OCI-LY3 (cell line): Measurements from ENCODE around the gene MAPKAP1.

Source experiments
- H2AFZ ChIP-seq: fragments of 200-600, 300-600 bp; shearing (Covaris generic); 2 replicates; pipeline ENCODE4 v1.6.0; 2014; ENCODE audit warnings: antibody characterized with exemption, low read depth, low read length
- H3K27ac ChIP-seq: fragments of 200-600, 300-600 bp; sonication (generic); 2 replicates; pipeline ENCODE4 v1.5.1; 2014; ENCODE audit warnings: mild to moderate bottlenecking, low read length, moderate library complexity, mixed read lengths
- H3K27me3 ChIP-seq: fragments of 200-600, 300-600 bp; sonication (generic); 2 replicates; pipeline ENCODE4 v1.6.1; 2014; ENCODE audit warnings: low read depth, low read length, mixed read lengths
- H3K36me3 ChIP-seq: fragments of 200-600, 300-600 bp; sonication (generic); replicated peaks from 2 replicates; pipeline ENCODE3; 2014; ENCODE audit warnings: low read depth, low read length, mixed read lengths
- H3K4me1 ChIP-seq: fragments of 300-600, 200-600 bp; sonication (generic); 2 replicates; pipeline ENCODE4 v1.6.1; 2014; ENCODE audit warnings: low read length, mixed read lengths
- H3K4me2 ChIP-seq: fragments of 200-600, 300-600 bp; sonication (generic); 2 replicates; pipeline ENCODE4 v1.6.1; 2014; ENCODE audit warnings: low read length, mixed read lengths
- H3K4me3 ChIP-seq: fragments of 300-600, 200-600 bp; sonication (generic); 2 replicates; pipeline ENCODE4 v1.5.1; 2014; ENCODE audit warnings: antibody characterized with exemption, mild to moderate bottlenecking, low read length, moderate library complexity
- H3K79me2 ChIP-seq: fragments of 300-600, 200-600 bp; shearing (Covaris generic); 2 replicates; pipeline ENCODE4 v1.6.1; 2014; ENCODE audit warnings: mild to moderate bottlenecking, low read length, mixed read lengths
- H3K9ac ChIP-seq: fragments of 300-600, 200-600 bp; shearing (Covaris generic); 2 replicates; pipeline ENCODE4 v1.6.0; 2014; ENCODE audit warnings: mild to moderate bottlenecking, low read length, moderate library complexity
- H3K9me3 ChIP-seq: fragments of 200-600, 300-600 bp; shearing (Covaris generic); 2 replicates; pipeline ENCODE4 v1.6.1; 2014; ENCODE audit warnings: low read length, mixed read lengths; ENCODE audit not compliant: insufficient read depth
- H4K20me1 ChIP-seq: fragments of 200-600, 300-600 bp; sonication (generic); 2 replicates; pipeline ENCODE4 v1.6.1; 2016; ENCODE audit warnings: low read length, mixed read lengths; ENCODE audit not compliant: insufficient read depth
- CTCF ChIP-seq: fragments of 200-600, 300-600 bp; sonication (generic); IDR thresholded peaks from 2 replicates; pipeline ENCODE4 v1.5.1; 2014; ENCODE audit warnings: antibody characterized with exemption, low read length, low read depth
- EZH2phosphoT487 ChIP-seq: fragments of 200-600 bp; shearing (Covaris generic); IDR thresholded peaks from 2 replicates; pipeline ENCODE4 v1.6.1; 2018; ENCODE audit warnings: antibody characterized with exemption, mixed run types, low read depth

The MAPKAP1 gene

DNA sequence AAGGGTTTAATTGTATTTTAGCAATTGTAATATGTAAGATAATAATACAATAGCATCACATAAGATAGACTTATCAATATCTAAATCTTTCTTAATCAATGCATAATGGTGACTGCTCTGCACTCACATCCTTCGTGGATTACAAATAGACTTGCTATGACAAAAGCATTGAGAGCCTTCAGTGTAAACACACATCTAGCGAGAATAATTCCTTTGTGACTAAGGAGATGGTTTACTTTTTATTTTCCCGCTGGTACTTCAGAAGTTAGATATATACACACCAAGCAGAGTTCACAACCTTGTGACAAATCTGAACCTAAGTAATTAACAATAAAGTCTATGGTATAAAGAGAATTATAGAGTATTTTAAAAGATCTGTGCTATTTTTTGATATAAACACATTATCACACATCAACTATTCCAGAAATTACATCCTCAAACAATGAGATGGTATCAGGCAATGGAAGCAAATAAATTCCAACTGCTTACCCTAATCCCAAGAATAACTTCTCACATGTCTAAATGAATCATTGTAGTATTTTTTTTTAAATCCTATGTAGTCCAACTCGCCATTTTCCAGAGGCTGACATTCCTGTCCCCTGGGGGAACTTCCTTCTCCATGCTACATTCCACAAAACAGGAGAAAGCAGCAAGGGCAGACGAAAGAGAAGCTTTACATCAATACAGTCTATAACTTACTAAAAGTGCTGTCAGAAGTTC lies 51.2 kb downstream of the MAPKAP1 start:
- Histone ChIP-seq H3K9ac (no peak overlapping the region), H3K4me3 (no peak overlapping the region), H3K4me2 (no peak overlapping the region), H2AFZ (no peak overlapping the region), H3K9me3 (no peaks in the 10 kb centered on the region), H3K79me2 (no peaks in the 10 kb centered on the region; the same call in 1 of the 2 replicates), H3K27me3 (no peaks in the 10 kb centered on the region), H4K20me1 (peaks cover 19% of the 10 kb centered on the region; the same call in 1 of the 2 replicates), H3K27ac (no peak overlapping the region), H3K36me3 (peaks cover 4% of the 10 kb centered on the region), H3K4me1 (peaks cover 21% of the 10 kb centered on the region)
- TF ChIP-seq CTCF (no peak), EZH2phosphoT487 (no peak)

- no peaks in the 10 kb centered on the region for H3K27me3 ChIP-seq
- H3K4me3 ChIP-seq = no peak overlapping the region
- TF ChIP-seq EZH2phosphoT487 (no peak), CTCF (no peak)
- H2AFZ ChIP-seq = no peak overlapping the region
- H3K4me2 ChIP-seq = no peak overlapping the region
- H3K9me3 ChIP-seq = no peaks in the 10 kb centered on the region
- peaks cover 4% of the 10 kb centered on the region for H3K36me3 ChIP-seq
- peaks cover 26% of the 10 kb centered on the region for H3K4me1 ChIP-seq
- H4K20me1 ChIP-seq = peaks cover 23% of the 10 kb centered on the region; the same call in 1 of the 2 replicates
- no peak overlapping the region for H3K27ac ChIP-seq
- no peak overlapping the region for H3K9ac ChIP-seq
- H3K79me2 ChIP-seq = no peaks in the 10 kb centered on the region; the same call in 1 of the 2 replicates
Observed at GRCh38 chr9:125655066-125655633, 51.9 kb downstream of the MAPKAP1 start.

GRCh38 chr9:125654121-125654520 lies 52.9 kb downstream of the MAPKAP1 start:
- Histone ChIP-seq H3K36me3 (peaks cover 4% of the 10 kb centered on the region), H3K4me3 (no peak overlapping the region), H3K27ac (no peak overlapping the region), H3K9me3 (no peaks in the 10 kb centered on the region), H2AFZ (no peak overlapping the region), H4K20me1 (peaks cover 26% of the 10 kb centered on the region; the same call in 1 of the 2 replicates), H3K4me2 (no peak overlapping the region), H3K4me1 (peaks cover 37% of the 10 kb centered on the region), H3K79me2 (peaks cover 9% of the 10 kb centered on the region), H3K9ac (no peak overlapping the region), H3K27me3 (no peaks in the 10 kb centered on the region)
- TF ChIP-seq EZH2phosphoT487 = no peak
- TF ChIP-seq CTCF = no peak

DNA sequence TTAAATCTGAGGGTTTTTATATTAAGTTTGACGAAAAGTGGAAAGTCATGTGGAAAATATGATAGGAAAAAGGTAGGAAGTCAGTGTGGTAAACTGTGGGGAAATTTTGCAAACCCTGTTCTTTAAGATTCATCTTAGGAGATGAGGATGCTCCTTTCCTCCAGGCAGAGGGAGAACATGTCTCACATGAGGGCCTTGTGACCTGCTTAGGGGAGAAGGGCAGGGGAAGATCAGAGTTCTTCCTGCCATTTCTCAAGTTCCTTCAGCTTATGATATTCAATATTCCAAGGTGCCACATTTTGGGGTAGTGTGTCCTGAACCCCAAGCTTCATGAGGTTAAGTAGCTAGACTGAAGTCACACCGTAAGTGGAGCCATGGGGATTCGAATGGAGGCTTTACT lies 53.7 kb downstream of the MAPKAP1 start:
- TF ChIP-seq EZH2phosphoT487 (no peak), CTCF (no peak)
- peaks cover 10% of the 10 kb centered on the region for H3K36me3 ChIP-seq
- no peak overlapping the region for H3K4me2 ChIP-seq
- no peaks in the 10 kb centered on the region for H3K9me3 ChIP-seq
- H3K4me1 ChIP-seq = peaks cover 40% of the 10 kb centered on the region
- H2AFZ ChIP-seq = no peak overlapping the region
- no peak overlapping the region for H3K9ac ChIP-seq
- peaks cover 29% of the 10 kb centered on the region for H4K20me1 ChIP-seq
- no peak overlapping the region for H3K4me3 ChIP-seq
- 0 out of 2 replicates have a peak, but pooled peaks cover 2% of the 10 kb centered on the region for H3K27me3 ChIP-seq
- H3K27ac ChIP-seq = no peak overlapping the region
- H3K79me2 ChIP-seq = peaks cover 14% of the 10 kb centered on the region
